Fibroblast of the aortic adventitia (primary cell): Measurements from ENCODE around the gene HDGFL2. TPM values are rescaled to one million over a fixed set of nuclear protein-coding genes. Genes with fewer than 3 reads are reported as not detected.
A peak's percentile ranks its signal among the peaks of the same experiment; 100 is the strongest.
"Not testable (repeated sequence)": the region's sequence is repeated elsewhere in the genome, so short reads cannot be mapped to it uniquely, and the experiment has no call there.

ENCODE experiments used
- DNase-seq: peaks from one replicate; pipeline ENCODE4 v3.0.0-alpha.2; 2010; ENCODE audit warnings: low read depth
- H3K4me3 ChIP-seq: 2 replicates; pipeline ENCODE4 v1.5.1; 2011; ENCODE audit warnings: low read depth, mild to moderate bottlenecking, control low read depth, low read length, moderate library complexity
- CTCF ChIP-seq: IDR thresholded peaks from 2 replicates; pipeline ENCODE4 v1.5.1; 2011; ENCODE audit warnings: mild to moderate bottlenecking, low read length, control low read depth, inconsistent platforms; ENCODE audit not compliant: insufficient read depth
- total RNA-seq: library from RNA; depleted of rRNA; stranded (reverse); fragments of >200 nt; gene quantifications from 2 replicates; pipeline ENCODE4 v1.2.3, GENCODE V29; 2012; ENCODE audit warnings: low replicate concordance

Gene HDGFL2
- total RNA-seq, 1 donor, result 41.0 TPM

- peak; percentile 84 for TF ChIP-seq CTCF
- DNase-seq, result peak; percentile 37
- no peak overlapping the region for H3K4me3 ChIP-seq
Observed at GRCh38 chr19:4524808-4525562, 52.9 kb downstream of the HDGFL2 start.

- no peak for DNase-seq
- no peak for TF ChIP-seq CTCF
- no peak overlapping the region for H3K4me3 ChIP-seq
Observed at GRCh38 chr19:4525563-4526002, 53.5 kb downstream of the HDGFL2 start.

GRCh38 chr19:4527377-4527776 is 55.3 kb downstream of the HDGFL2 start:
- not testable (repeated sequence) for H3K4me3 ChIP-seq, DNase-seq

- no peak overlapping the region for H3K4me3 ChIP-seq
- DNase-seq, result no peak
- no peak for TF ChIP-seq CTCF
Observed at GRCh38 chr19:4528843-4529242, 56.7 kb downstream of the HDGFL2 start.

- H3K4me3 ChIP-seq, result no peak overlapping the region
- DNase-seq, result no peak
- no peak for TF ChIP-seq CTCF
Observed at GRCh38 chr19:4529924-4530522, 57.9 kb downstream of the HDGFL2 start.

GRCh38 chr19:4531562-4532165 is 59.6 kb downstream of the HDGFL2 start:
- no peak for TF ChIP-seq CTCF
- H3K4me3 ChIP-seq, result no peak overlapping the region
- DNase-seq, result no peak

- TF ChIP-seq CTCF, result no peak
- no peak for DNase-seq
- H3K4me3 ChIP-seq, result no peak overlapping the region
Observed at GRCh38 chr19:4533334-4533733, 61.2 kb downstream of the HDGFL2 start.
